IMR-90 (cell line): Measurements from ENCODE around the gene MPST. TPM values are rescaled to one million over a fixed set of nuclear protein-coding genes. Genes with fewer than 3 reads are reported as not detected.

Experiments used
- ATAC-seq: fragments of 200-7000 bp; cut with Tn5 transposase; 2 replicates; pipeline ENCODE4 v1.9.1; 2020; ENCODE audit warnings: low read depth, mild to moderate bottlenecking, moderate library complexity
- BruUV-seq: library from RNA; stranded (reverse); fragments of 400-500 nt; replicated peaks from 2 replicates; lab custom pipeline; 2021; lab: Mats Ljungman, UMichigan
- CTCF ChIA-PET: fragments of 300-600 bp; formaldehyde crosslinking; extraction: SDS; loops from one replicate; lab custom pipeline; 2021; ENCODE audit warnings: antibody characterized with exemption; lab: Yijun Ruan, JAX
- POLR2A ChIA-PET: fragments of 300-600 bp; sonication (Branson Sonifier 250); formaldehyde crosslinking; loops from one replicate; lab custom pipeline; 2022; ENCODE audit warnings: antibody characterized with exemption; ENCODE audit not compliant: unreplicated experiment; lab: Charles Lee
- DNase-seq: peaks from one replicate; pipeline ENCODE4 v3.0.0; 2013
- H2AFZ ChIP-seq: replicated peaks from 2 replicates; pipeline ENCODE3; 2013; ENCODE audit warnings: low read length, mild to moderate bottlenecking; ENCODE audit not compliant: poor library complexity
- H2AK5ac ChIP-seq: 2 replicates; pipeline ENCODE4 v1.6.1; 2013; ENCODE audit warnings: low read depth, low read length, inconsistent platforms
- H2AK9ac ChIP-seq: replicated peaks from 2 replicates; pipeline ENCODE3; 2013; ENCODE audit warnings: mild to moderate bottlenecking, low read depth, low read length, moderate library complexity; ENCODE audit not compliant: poor library complexity
- H2BK120ac ChIP-seq: 2 replicates; pipeline ENCODE4 v1.6.1; 2013; ENCODE audit warnings: low read depth, low read length, inconsistent platforms
- H2BK15ac ChIP-seq: 3 replicates; pipeline ENCODE4 v1.6.1; 2013; ENCODE audit warnings: low read depth, low read length, inconsistent platforms
- H2BK20ac ChIP-seq: 2 replicates; pipeline ENCODE4 v1.6.1; 2013; ENCODE audit warnings: low read depth, mild to moderate bottlenecking, inconsistent platforms, low read length, moderate library complexity
- H2BK5ac ChIP-seq: 2 replicates; pipeline ENCODE4 v1.6.1; 2013; ENCODE audit warnings: mild to moderate bottlenecking, low read depth, low read length, inconsistent platforms; ENCODE audit not compliant: poor library complexity, severe bottlenecking
- H3K14ac ChIP-seq: replicated peaks from 2 replicates; pipeline ENCODE4 v1.6.1; 2013; ENCODE audit warnings: low read depth, low read length, inconsistent platforms
- H3K18ac ChIP-seq: 2 replicates; pipeline ENCODE4 v1.6.1; 2013; ENCODE audit warnings: low read depth, low read length, control low read depth
- H3K23ac ChIP-seq: 2 replicates; pipeline ENCODE4 v1.6.1; 2013; ENCODE audit warnings: low read depth, low read length, inconsistent platforms
- H3K27ac ChIP-seq: 2 replicates; pipeline ENCODE4 v1.5.1; 2013; ENCODE audit warnings: mild to moderate bottlenecking, control low read depth, low read length; ENCODE audit not compliant: insufficient read depth
- H3K27me3 ChIP-seq: 2 replicates; pipeline ENCODE4 v1.6.1; 2013; ENCODE audit warnings: low read length; ENCODE audit not compliant: control insufficient read depth, insufficient read depth
- H3K36me3 ChIP-seq: 2 replicates; pipeline ENCODE4 v1.6.1; 2013; ENCODE audit warnings: low read length, mixed read lengths; ENCODE audit not compliant: control insufficient read depth, insufficient read depth
- H3K4ac ChIP-seq: 2 replicates; pipeline ENCODE4 v1.6.1; 2013; ENCODE audit warnings: low read depth, low read length, inconsistent platforms
- H3K4me1 ChIP-seq: 2 replicates; pipeline ENCODE4 v1.6.1; 2013; ENCODE audit warnings: low read length, mixed read lengths; ENCODE audit not compliant: control insufficient read depth, insufficient read depth
- H3K4me2 ChIP-seq: 2 replicates; pipeline ENCODE4 v1.6.1; 2013; ENCODE audit warnings: low read depth, mild to moderate bottlenecking, control low read depth, low read length, moderate library complexity
- H3K4me3 ChIP-seq: 2 replicates; pipeline ENCODE4 v1.5.1; 2013; ENCODE audit warnings: low read depth, mild to moderate bottlenecking, control low read depth, low read length, moderate library complexity; ENCODE audit not compliant: insufficient read depth
- H3K56ac ChIP-seq: 2 replicates; pipeline ENCODE4 v1.6.1; 2013; ENCODE audit warnings: low read length, inconsistent platforms; ENCODE audit not compliant: insufficient read depth; ENCODE audit errors: extremely low read depth
- H3K79me1 ChIP-seq, 2 experiments: 2 replicates each; pipeline ENCODE4 v1.6.1; 2013; ENCODE audit warnings: low read length in 2 of 2, inconsistent platforms in 1 of 2, low read depth in 1 of 2
- H3K9ac ChIP-seq: 2 replicates; pipeline ENCODE4 v1.6.1; 2013; ENCODE audit warnings: low read depth, low read length, control low read depth
- H3K9me1 ChIP-seq: 2 replicates; pipeline ENCODE4 v1.6.1; 2013; ENCODE audit warnings: low read length, inconsistent platforms; ENCODE audit not compliant: insufficient read depth
- H3K9me3 ChIP-seq: 2 replicates; pipeline ENCODE4 v1.6.1; 2013; ENCODE audit warnings: low read length; ENCODE audit not compliant: control insufficient read depth, insufficient read depth
- H4K20me1 ChIP-seq: 2 replicates; pipeline ENCODE4 v1.6.1; 2013; ENCODE audit warnings: low read length, inconsistent platforms; ENCODE audit not compliant: insufficient read depth
- H4K5ac ChIP-seq: 2 replicates; pipeline ENCODE4 v1.6.1; 2013; ENCODE audit warnings: mild to moderate bottlenecking, low read depth, low read length, control low read depth
- H4K8ac ChIP-seq, 2 experiments: 2 replicates each; pipeline ENCODE4 v1.6.1; 2013; ENCODE audit warnings: low read depth in 2 of 2, low read length in 2 of 2, control low read depth in 1 of 2, inconsistent platforms in 1 of 2
- H4K91ac ChIP-seq: 2 replicates; pipeline ENCODE4 v1.6.1; 2013; ENCODE audit warnings: low read depth, low read length, inconsistent platforms; ENCODE audit not compliant: insufficient read depth
- CEBPB ChIP-seq: IDR thresholded peaks from 2 replicates; pipeline ENCODE4 v1.6.1; 2012; ENCODE audit warnings: low read depth, low read length, improper control_type of control experiment
- MAZ ChIP-seq: IDR thresholded peaks from 2 replicates; pipeline ENCODE4 v1.6.1; 2012; ENCODE audit warnings: low read depth, mild to moderate bottlenecking, low read length, improper control_type of control experiment, moderate library complexity, borderline replicate concordance
- WGBS, 2 experiments: methylation state at CpG; one replicate each; pipeline versions ENCODE4 v1.1.5 to v1.1.7; 2013; ENCODE audit warnings: missing lambda C conversion rate in 2 of 2; ENCODE audit not compliant: insufficient read length in 1 of 2; ENCODE audit errors: extremely low coverage in 2 of 2; 5-methylcytosine and 5-hydroxymethylcytosine counted together
- dilution Hi-C: fragments of 300-500 bp; cut with HindIII; formaldehyde crosslinking; loops from one replicate; pipeline ENCODE4 v1.14.3; 2018; ENCODE audit warnings: low sequenced_read_pairs; ENCODE audit not compliant: unreplicated experiment
- in situ Hi-C: fragments of 300-500 bp; cut with MboI; formaldehyde crosslinking; loops from 3 replicates; pipeline ENCODE4 v1.14.3; 2019; ENCODE audit warnings: low sequenced_read_pairs, inconsistent platforms, mixed read lengths
- intact Hi-C: fragments of 100-400 bp; cut with micrococcal nuclease; formaldehyde crosslinking; loops from 2 replicates; pipeline ENCODE4 v1.10.0; 2022
- polyA plus RNA-seq, 3 experiments: library from polyadenylated mRNA; depleted of rRNA; stranded (reverse); fragments of >200 nt; gene quantifications; 2 replicates each; pipeline ENCODE4 v1.2.3, GENCODE V29; 2012; ENCODE audit warnings: low replicate concordance in 1 of 3
- total RNA-seq: library from RNA; depleted of rRNA; stranded (reverse); fragments of >200 nt; gene quantifications from 2 replicates; pipeline ENCODE4 v1.2.3, GENCODE V29; 2012

The MPST gene
- total and polyA plus RNA-seq, 2 of the 4 experiments (the other 2 are of a cell fraction): 19.2 to 43.0 TPM

GRCh38 chr22:36981247-36981775 is 38.2 kb upstream of the MPST start:
- TF ChIP-seq CEBPB (no peak), MAZ (no peak)

More at GRCh38 chr22:36981247-36981775, 38.2 kb upstream of the MPST start:
- no peak overlapping the region for H3K9ac ChIP-seq
- WGBS, 2 experiments: 63% methylated on average over 5 of the region's 16 CpGs; no CpG with 5 or more reads in 1 of the 2 experiments
- BruUV-seq: no TSS peak
- in situ Hi-C loops: no loop called here
- H4K20me1 ChIP-seq: no peaks in the 10 kb centered on the region
- H2BK15ac ChIP-seq: no peak overlapping the region
- dilution Hi-C loops: no loop called here
- H2BK5ac ChIP-seq: no peak overlapping the region
- no peak overlapping the region for H4K8ac ChIP-seq
- no peak overlapping the region for H3K18ac ChIP-seq
- no peak overlapping the region for H3K4me3 ChIP-seq
- H2AFZ ChIP-seq: no peak overlapping the region
- no peak overlapping the region for H2BK20ac ChIP-seq
- H3K27me3 ChIP-seq: peaks cover 20% of the 10 kb centered on the region
- no peak overlapping the region for H2BK120ac ChIP-seq
- ATAC-seq: no peak
- H3K27ac ChIP-seq: no peak overlapping the region
- H3K14ac ChIP-seq: no peak overlapping the region
- peaks cover 9% of the 10 kb centered on the region for H3K9me3 ChIP-seq
- CTCF ChIA-PET: interaction anchor here (0.6 kb wide), 1 partner anchor 209 kb away, joined by 4 read pairs; no protein-coding TSS in a partner anchor
- no peak overlapping the region for H2AK9ac ChIP-seq
- H4K91ac ChIP-seq: no peak overlapping the region
- intact Hi-C loops: no loop called here
- H4K5ac ChIP-seq: no peak overlapping the region
- H3K4me1 ChIP-seq: no peaks in the 10 kb centered on the region
- no peak for DNase-seq
- no peaks in the 10 kb centered on the region for H3K36me3 ChIP-seq
- H3K4me2 ChIP-seq: no peak overlapping the region
- no peak overlapping the region for H3K56ac ChIP-seq
- H2AK5ac ChIP-seq: no peak overlapping the region
- no peaks in the 10 kb centered on the region for H3K79me1 ChIP-seq
- no peak overlapping the region for H3K4ac ChIP-seq
- POLR2A ChIA-PET: no interaction called here
- no peak overlapping the region for H3K23ac ChIP-seq
- no peaks in the 10 kb centered on the region for H3K9me1 ChIP-seq
